DND-41 (cell line): ENCODE results near the gene VWF.

Source experiments
- EZH2 ChIP-seq: IDR thresholded peaks from 3 replicates; pipeline ENCODE4 v1.6.1; 2012; ENCODE audit warnings: borderline replicate concordance, low read depth, mild to moderate bottlenecking, moderate library complexity, low read length, inconsistent platforms; ENCODE audit not compliant: severe bottlenecking
- TF ChIP-seq, protein P1 (sequence below): IDR thresholded peaks from 2 replicates; pipeline ENCODE4 v1.5.1; 2012; ENCODE audit warnings: borderline replicate concordance, low read length, moderate library complexity, mild to moderate bottlenecking; ENCODE audit not compliant: poor library complexity, severe bottlenecking; ENCODE audit errors: extremely low read depth

DNA sequence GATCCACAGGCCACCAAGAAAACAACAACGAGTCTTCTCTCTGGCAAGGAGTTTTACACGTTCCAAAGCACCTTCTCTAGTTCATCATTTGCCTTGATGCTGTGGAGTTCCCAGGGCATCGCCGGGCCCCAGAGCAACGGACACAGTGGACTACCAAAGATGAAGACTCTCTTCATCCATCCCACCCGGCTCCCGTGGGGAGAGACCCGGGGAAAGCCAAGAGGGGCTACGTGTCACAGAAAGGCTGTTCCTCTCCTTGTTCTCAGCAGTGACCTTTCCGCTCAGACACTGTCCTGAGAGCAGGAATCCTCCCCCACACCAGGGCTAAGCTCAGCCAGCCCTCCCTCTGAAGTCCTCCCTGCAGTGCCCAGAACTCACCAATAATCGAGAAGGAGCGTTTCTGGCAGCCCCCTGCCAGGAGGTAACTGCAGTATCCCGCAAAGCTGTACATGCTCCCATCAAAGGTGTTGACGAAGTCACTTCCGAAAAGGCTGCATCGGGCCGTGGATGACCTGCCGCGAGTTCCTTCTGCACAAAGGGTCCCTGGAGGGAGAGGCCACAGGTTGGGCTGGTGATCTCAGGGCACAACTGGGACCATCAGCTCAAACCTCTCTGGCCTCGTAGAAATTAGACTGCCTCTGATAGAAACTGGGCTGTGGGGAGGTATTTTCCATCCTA lies 3.5 kb downstream of the VWF start:
- TF ChIP-seq, protein P1, sequence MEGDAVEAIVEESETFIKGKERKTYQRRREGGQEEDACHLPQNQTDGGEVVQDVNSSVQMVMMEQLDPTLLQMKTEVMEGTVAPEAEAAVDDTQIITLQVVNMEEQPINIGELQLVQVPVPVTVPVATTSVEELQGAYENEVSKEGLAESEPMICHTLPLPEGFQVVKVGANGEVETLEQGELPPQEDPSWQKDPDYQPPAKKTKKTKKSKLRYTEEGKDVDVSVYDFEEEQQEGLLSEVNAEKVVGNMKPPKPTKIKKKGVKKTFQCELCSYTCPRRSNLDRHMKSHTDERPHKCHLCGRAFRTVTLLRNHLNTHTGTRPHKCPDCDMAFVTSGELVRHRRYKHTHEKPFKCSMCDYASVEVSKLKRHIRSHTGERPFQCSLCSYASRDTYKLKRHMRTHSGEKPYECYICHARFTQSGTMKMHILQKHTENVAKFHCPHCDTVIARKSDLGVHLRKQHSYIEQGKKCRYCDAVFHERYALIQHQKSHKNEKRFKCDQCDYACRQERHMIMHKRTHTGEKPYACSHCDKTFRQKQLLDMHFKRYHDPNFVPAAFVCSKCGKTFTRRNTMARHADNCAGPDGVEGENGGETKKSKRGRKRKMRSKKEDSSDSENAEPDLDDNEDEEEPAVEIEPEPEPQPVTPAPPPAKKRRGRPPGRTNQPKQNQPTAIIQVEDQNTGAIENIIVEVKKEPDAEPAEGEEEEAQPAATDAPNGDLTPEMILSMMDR: no peak
- no peak for TF ChIP-seq EZH2
